ENCODE data around the gene RAC3.

DNA sequence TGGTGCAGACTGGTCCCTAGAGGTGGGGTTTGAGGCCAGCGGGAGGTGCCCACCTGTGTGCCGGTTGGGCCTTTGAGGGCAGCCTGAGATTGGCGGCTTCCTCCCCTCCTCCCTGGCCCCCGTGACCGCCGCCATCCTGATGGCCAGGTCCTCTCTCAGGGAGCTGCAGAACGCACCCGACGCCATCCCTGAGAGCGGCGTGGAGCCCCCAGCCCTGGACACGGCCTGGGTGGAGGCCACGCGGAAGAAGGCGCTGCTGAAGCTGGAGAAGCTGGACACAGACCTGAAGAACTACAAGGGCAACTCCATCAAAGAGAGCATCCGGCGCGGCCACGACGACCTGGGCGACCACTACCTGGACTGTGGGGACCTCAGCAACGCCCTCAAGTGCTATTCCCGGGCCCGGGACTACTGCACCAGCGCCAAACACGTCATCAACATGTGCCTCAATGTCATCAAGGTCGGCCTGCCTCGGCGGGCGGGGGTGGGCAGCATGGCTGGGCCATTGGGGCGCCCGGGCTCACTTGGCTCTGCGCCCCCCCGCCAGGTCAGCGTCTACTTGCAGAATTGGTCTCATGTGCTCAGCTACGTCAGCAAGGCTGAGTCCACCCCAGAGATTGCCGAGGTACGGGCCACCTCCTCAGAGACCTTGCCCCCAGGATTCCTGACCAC, 23.0 kb downstream of the RAC3 start:
- TF ChIP-seq TCF12 (IDR thresholded peaks at IDR 0.05; ENCODE audit: low read depth, low read length) (no peak), POLR2A (IDR thresholded peaks at IDR 0.05; ENCODE audit: control extremely low read depth in 1 of 2, low read depth in 2 of 2, low read length in 2 of 2) (no peak)

Measured in H1 (cell line).